SH-SY5Y (cell line): ENCODE results near the gene GAS2.

Experiments used
- GATA2 ChIP-seq: IDR thresholded peaks from 2 replicates; pipeline ENCODE4 v1.6.1; 2011; ENCODE audit warnings: mild to moderate bottlenecking, low read depth, low read length
- GATA3 ChIP-seq: IDR thresholded peaks from 2 replicates; pipeline ENCODE4 v1.6.1; 2011; ENCODE audit warnings: low read depth, mild to moderate bottlenecking, low read length, moderate library complexity

GAS2 gene

DNA sequence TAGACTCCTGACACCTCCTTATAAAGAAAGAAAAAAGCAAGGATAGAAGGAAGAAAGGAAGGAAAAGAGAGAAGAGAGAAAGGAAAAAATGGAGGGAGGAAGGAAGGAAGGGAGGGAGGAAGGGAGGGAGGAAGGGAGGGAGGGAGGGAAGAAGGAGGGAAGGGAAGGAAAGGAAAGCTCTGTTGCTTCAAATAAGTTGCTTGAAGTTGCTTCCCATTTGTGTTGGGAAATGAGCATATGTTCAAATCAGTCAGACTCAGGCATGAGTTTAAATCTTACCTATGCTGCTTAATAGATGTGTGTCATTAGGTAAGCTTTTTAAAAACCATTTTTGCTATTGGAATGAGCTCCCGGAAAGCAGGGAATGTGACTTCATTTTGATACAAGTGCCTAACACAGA lies 6.6 kb upstream of the GAS2 start:
- TF ChIP-seq GATA2 (no peak), GATA3 (no peak)

DNA sequence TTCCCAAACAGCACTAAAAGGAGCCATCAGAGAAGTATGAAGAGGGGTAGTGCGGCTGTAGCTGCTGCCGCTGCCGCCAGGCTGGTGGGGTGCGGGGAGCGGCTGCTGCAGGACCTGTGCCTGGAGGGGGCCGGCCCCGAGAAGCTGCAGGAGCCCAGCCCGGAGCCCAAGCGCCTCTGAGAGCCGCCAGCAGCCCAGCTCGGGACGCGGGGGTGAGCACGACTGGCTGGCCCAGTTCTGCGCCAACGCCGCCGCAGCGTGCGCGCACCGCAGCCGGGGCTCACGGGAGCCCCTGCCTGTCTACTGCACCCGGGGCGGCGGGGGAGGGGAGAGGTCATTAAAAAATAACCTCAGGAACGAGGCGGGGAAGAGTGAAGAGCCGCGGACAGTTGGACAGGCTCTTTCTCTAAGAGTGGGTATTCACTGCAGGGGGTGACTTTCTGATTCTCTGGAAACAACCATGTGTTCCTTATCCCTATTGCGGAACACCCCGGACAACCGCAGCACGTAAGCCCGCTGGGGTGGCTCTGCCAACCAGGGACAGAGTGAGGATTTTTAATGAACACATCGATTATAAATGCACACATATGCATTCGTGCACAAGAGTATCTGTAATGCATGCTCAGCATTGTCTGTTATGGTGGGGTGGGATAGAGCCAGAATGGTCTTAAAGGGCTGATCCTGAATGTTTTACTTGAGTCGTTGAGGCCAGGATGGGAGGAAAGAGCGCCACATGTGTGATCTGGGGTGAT lies 453 bp downstream of the GAS2 start:
- TF ChIP-seq GATA2 (no peak), GATA3 (no peak)

DNA sequence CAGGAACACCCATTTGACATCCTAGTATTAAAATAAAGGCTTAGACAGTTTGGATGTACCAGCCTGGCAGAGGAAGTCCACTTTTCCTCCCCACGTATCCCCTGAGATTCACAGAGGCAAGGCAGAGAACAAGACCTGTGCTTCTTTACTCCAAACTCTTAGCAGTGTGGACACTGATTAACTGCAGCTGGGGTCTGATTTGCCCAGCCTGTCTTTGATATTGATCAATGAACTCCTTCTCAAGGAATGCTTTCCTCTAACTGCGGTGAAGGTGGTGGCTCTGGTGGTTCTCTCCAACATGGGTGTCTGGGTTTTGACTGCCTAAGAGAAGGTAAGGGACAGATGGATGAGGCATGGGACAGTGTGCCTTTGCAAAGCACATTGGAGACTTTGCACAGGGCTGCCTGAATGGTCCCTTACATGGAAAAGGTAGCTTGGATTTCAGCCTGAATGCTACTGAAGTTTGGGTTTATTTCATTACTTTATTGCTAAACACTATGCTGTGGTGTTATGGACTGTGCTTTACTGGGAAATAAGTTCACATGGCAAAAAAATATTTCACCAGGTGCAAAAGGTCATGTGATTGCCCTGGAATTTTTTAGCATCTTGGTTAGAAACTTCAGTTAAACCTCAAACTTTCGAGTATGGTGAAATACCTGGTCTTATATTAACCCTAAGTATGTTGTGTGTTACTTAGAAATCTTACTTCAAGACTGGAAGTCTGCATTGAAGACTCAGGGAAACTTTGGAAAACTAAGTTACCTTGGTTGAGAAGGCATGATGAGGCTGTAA lies 1.8 kb downstream of the GAS2 start:
- no peak for TF ChIP-seq GATA3
- no peak for TF ChIP-seq GATA2

- TF ChIP-seq GATA3 (no peak), GATA2 (no peak)
Measured at GRCh38 chr11:22669368-22669767, 3.0 kb downstream of the GAS2 start.

DNA sequence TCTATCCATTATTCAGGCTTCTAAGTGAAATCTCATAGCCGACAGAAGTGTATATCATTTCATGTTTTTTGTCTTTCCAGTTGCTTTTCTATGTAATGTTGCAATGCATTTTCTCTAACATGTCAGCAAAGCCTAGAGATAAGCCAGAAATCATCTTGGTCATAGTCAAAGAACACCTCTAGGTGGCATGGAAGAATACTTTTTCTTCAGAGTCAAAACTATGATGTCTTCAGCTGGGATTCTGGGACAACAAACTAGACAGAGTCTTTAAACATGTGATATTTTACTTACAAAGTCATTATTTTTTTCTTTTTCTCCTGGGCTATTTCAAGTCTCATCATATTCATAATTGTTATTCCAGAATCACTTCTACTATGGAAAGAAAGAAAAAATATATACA lies 4.4 kb downstream of the GAS2 start:
- TF ChIP-seq GATA3 (no peak), GATA2 (no peak)

- TF ChIP-seq GATA2 (no peak), GATA3 (no peak)
Measured at GRCh38 chr11:22671751-22672150, 5.3 kb downstream of the GAS2 start.

GRCh38 chr11:22674470-22675439 lies 8.3 kb downstream of the GAS2 start:
- TF ChIP-seq GATA2: no peak
- TF ChIP-seq GATA3: no peak

DNA sequence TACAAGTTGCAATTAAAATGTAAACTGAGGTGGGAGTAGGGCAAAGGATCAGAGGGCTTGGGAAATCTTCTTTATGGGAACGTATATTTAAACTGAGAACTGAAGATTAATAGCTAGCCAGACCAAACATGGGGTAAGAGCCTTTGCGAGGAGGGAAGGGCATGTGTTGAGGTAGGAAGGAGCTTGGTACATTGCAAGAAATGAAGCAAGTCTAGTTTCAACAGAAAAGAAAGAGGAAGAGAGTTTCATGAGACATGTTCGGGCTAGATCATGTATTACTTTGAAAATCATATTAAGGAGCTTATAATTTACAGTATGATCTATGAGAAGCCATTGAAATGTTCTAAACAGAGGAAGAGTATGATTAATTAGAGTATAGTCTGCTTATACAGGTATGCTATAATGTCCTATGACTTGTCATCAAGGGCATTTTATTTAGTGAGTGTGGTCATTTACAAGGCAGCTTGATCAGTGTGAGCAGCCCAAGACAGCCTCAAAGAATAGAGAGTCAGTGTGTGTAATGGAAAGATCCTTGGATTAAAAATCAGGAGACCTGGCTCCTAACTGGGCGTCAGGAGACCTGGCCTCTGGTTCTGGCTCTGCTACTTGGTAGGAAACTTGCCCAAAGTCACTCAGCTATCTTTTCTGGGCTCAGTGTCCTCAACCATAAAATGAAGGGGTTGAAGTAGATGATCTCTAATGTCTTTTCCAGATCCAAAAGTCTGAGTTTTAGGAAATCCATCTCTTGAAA lies 10.9 kb downstream of the GAS2 start:
- no peak for TF ChIP-seq GATA2
- no peak for TF ChIP-seq GATA3

DNA sequence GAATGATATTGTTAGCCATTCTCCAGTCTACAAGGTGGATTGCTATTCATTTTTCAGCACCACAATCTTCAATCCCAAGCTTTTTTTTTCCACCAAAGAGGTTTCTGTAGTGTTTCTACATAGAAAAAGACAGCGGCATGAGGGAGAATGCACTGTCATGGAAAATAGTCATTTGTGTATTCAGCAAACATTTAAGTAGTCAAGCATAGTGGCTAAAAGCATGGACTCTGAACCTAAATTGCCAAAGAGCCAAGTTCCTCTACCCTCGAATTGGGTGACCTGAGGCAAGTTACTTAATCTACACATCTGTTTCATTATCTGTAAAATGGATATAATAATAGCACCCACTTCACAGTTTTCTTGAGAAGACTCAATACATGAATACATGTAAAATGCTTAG lies 14.2 kb downstream of the GAS2 start:
- no peak for TF ChIP-seq GATA2
- TF ChIP-seq GATA3: no peak

DNA sequence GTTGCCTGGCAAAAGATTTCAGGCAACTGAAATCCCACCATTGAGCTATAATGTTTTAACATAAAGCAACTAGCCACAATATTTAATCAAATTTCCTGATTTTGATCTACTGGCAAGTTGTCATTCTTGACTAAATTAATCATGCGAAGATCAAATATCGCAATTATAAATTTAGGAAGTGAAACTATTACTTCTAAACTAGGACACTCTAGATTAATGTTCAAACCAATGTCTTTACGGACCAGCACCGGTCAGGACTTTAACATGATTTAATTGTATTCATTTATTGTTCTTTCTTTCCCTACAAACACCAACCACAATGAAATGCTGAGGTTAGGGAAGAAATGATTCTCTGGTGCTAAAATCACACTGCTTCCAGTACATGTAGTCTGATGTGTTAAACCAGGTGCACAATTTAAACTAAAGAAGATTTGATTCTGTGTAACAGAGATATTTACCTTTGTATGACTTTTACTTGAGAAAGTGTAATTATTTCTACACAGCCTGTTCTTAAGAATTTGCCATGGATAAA lies 14.9 kb downstream of the GAS2 start:
- TF ChIP-seq GATA3 (no peak), GATA2 (no peak)

DNA sequence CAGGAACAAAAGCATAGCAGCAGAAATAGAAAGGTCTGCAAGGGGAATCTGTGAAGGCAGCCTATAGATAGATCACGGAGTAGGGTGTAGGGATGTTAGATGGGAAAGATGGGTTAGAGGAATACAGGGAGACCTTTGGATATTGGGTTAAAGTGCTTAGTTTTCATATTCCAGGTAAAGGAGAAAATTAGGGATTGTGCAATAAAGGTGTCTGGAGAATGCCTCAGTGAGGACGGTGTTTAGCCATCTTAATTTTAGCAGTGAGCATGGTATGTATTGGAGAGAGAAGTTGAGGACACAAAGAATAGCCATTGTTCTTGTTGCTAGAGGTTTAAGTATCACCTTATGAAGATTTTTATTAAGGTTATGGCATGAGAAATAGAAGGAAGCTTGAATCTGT lies 17.7 kb downstream of the GAS2 start:
- TF ChIP-seq GATA2 (no peak), GATA3 (no peak)

DNA sequence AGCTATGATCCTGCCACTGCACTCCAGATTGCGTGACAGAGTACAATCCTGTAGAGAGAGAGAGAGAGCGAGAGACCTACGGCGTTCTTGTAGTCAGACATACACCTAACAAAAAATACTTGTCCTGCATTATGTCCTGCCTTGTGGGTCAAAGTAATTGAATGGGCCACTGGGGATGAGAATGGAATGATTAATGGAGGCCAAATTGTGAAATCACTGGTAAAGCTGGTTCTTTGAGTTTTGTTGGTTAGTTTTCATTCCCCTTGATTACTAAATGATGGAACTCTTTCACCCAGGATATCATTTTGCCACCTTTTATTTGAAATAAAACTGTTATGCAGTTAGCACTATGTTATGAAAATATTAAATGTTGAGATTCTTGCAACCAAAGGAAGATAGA lies 18.7 kb downstream of the GAS2 start:
- TF ChIP-seq GATA2 (no peak), GATA3 (no peak)

GRCh38 chr11:22688914-22689313 lies 22.5 kb downstream of the GAS2 start:
- TF ChIP-seq GATA3 (no peak), GATA2 (no peak)
